Panc1 (cell line): ENCODE results near the gene STEAP2. TPM values are rescaled to one million over a fixed set of nuclear protein-coding genes. Genes with fewer than 3 reads are reported as not detected.

Experiments used
- ATAC-seq: fragments of 200-7000 bp; cut with Tn5 transposase; 2 replicates; pipeline ENCODE4 v1.9.1; 2020; ENCODE audit warnings: mild to moderate bottlenecking, moderate library complexity
- Bru-seq: library from RNA; stranded (reverse); fragments of 400-500 nt; gene quantifications from one replicate; lab custom pipeline; 2021; lab: Mats Ljungman, UMichigan
- BruChase-seq, 2 experiments: library from RNA; stranded (reverse); fragments of 400-500 nt; gene quantifications; one replicate each; lab custom pipeline; 2021; lab: Mats Ljungman, UMichigan
- BruUV-seq: library from RNA; stranded (reverse); fragments of 400-500 nt; replicated peaks from 2 replicates; lab custom pipeline; 2021; lab: Mats Ljungman, UMichigan
- CTCF ChIA-PET: fragments of 300-600 bp; sonication (Branson Sonifier 250); formaldehyde crosslinking; loops from one replicate; lab custom pipeline; 2022; ENCODE audit warnings: antibody characterized with exemption; lab: Charles Lee
- POLR2A ChIA-PET: fragments of 300-600 bp; sonication (Branson Sonifier 250); formaldehyde crosslinking; loops from one replicate; lab custom pipeline; 2022; ENCODE audit warnings: antibody characterized with exemption; lab: Charles Lee
- DNase-seq: peaks from one replicate; pipeline ENCODE4 v3.0.0-alpha.2; 2010; ENCODE audit warnings: low read depth, low spot score
- H3K27ac ChIP-seq: 2 replicates; pipeline ENCODE4 v1.5.1; 2011; ENCODE audit warnings: mild to moderate bottlenecking, low read length, inconsistent platforms
- H3K27me3 ChIP-seq: fragments of 200-500 bp; sonication (Bioruptor generic); 2 replicates; pipeline ENCODE4 v1.6.0; 2014; ENCODE audit warnings: low read length, inconsistent platforms; ENCODE audit not compliant: control insufficient read depth, insufficient read depth
- H3K36me3 ChIP-seq: fragments of 200-500 bp; sonication (Bioruptor generic); 2 replicates; pipeline ENCODE4 v1.5.1; 2014; ENCODE audit warnings: inconsistent platforms, mild to moderate bottlenecking, low read length, moderate library complexity; ENCODE audit not compliant: control insufficient read depth, insufficient read depth
- H3K4me1 ChIP-seq: 2 replicates; pipeline ENCODE4 v1.5.1; 2011; ENCODE audit warnings: inconsistent platforms, mild to moderate bottlenecking, low read length, moderate library complexity; ENCODE audit not compliant: control insufficient read depth, insufficient read depth
- H3K4me3 ChIP-seq, 2 experiments: 2 replicates each; pipeline ENCODE4 v1.5.1; 2011 to 2012; ENCODE audit warnings: low read depth in 2 of 2, low read length in 2 of 2, mild to moderate bottlenecking in 2 of 2, inconsistent platforms in 1 of 2, moderate library complexity in 1 of 2
- H3K9me3 ChIP-seq: fragments of 200-500 bp; sonication (Bioruptor generic); 2 replicates; pipeline ENCODE4 v1.5.1; 2014; ENCODE audit warnings: low read depth, mild to moderate bottlenecking, inconsistent platforms, low read length, moderate library complexity; ENCODE audit not compliant: control insufficient read depth, insufficient read depth
- POLR2AphosphoS5 ChIP-seq: IDR thresholded peaks from 2 replicates; pipeline ENCODE4 v1.6.1; 2012; ENCODE audit warnings: mild to moderate bottlenecking, low read depth, low read length, moderate library complexity
- SIN3A ChIP-seq: IDR thresholded peaks from 2 replicates; pipeline ENCODE4 v1.6.1; 2012; ENCODE audit warnings: low read depth, mild to moderate bottlenecking, low read length, moderate library complexity, borderline replicate concordance; ENCODE audit not compliant: insufficient read depth
- TCF7L2 ChIP-seq: IDR thresholded peaks from 2 replicates; pipeline ENCODE4 v1.6.1; 2011; ENCODE audit warnings: mild to moderate bottlenecking, low read depth, low read length, inconsistent platforms
- in situ Hi-C: cut with HindIII; loops from 2 replicates; pipeline ENCODE4 v1.10.0; 2016; ENCODE audit warnings: low sequenced_read_pairs, low pct_unique_long_range_greater_than_20kb
- intact Hi-C: fragments of 100-400 bp; cut with micrococcal nuclease; formaldehyde crosslinking; loops from one replicate; pipeline ENCODE4 v1.10.0; 2022; ENCODE audit not compliant: unreplicated experiment
- long read RNA-seq: library from polyadenylated mRNA; unstranded; transcript quantifications from one replicate; pipeline ENCODE4 v2.0.0, GENCODE V29; 2021; ENCODE audit not compliant: unreplicated experiment
- polyA plus RNA-seq: library from polyadenylated mRNA; unstranded; fragments of >200 nt; gene quantifications from one replicate; pipeline ENCODE4 v1.2.1, GENCODE V29; 2012; ENCODE audit warnings: missing spikeins; ENCODE audit not compliant: insufficient read length
- total RNA-seq: library from RNA; stranded (reverse); gene quantifications from one replicate; pipeline ENCODE4 v1.2.1, GENCODE V29; 2021; ENCODE audit not compliant: unreplicated experiment
- TF ChIP-seq, protein P1 (sequence below), 2 experiments: IDR thresholded peaks; 2 replicates each; pipeline ENCODE4 v1.6.1; 2011 to 2012; ENCODE audit warnings: low read depth in 2 of 2, control low read depth in 1 of 2, low read length in 1 of 2, mild to moderate bottlenecking in 1 of 2, moderate library complexity in 1 of 2; ENCODE audit not compliant: insufficient read depth in 1 of 2
- TF ChIP-seq, protein P2 (sequence below): fragments of 450-650 bp; IDR thresholded peaks from 2 replicates; pipeline ENCODE4 v1.5.1; 2017; ENCODE audit warnings: mild to moderate bottlenecking

The STEAP2 gene
- total RNA-seq (4.1 TPM), Bru-seq, nascent RNA (percentile 46 among the genes with signal in this experiment), BruChase-seq, experiment 1, labeled RNA remaining after a 2-hour chase (percentile 57 among the genes with signal in this experiment), BruChase-seq, experiment 2, labeled RNA remaining after a 6-hour chase (percentile 65 among the genes with signal in this experiment)
- 1.7 TPM for polyA plus RNA-seq
- long read RNA-seq, partial matches to known transcripts, result 1 of 3 reads
- long read RNA-seq, other reads (novel, unspliced or antisense), result 2 of 3 reads

DNA sequence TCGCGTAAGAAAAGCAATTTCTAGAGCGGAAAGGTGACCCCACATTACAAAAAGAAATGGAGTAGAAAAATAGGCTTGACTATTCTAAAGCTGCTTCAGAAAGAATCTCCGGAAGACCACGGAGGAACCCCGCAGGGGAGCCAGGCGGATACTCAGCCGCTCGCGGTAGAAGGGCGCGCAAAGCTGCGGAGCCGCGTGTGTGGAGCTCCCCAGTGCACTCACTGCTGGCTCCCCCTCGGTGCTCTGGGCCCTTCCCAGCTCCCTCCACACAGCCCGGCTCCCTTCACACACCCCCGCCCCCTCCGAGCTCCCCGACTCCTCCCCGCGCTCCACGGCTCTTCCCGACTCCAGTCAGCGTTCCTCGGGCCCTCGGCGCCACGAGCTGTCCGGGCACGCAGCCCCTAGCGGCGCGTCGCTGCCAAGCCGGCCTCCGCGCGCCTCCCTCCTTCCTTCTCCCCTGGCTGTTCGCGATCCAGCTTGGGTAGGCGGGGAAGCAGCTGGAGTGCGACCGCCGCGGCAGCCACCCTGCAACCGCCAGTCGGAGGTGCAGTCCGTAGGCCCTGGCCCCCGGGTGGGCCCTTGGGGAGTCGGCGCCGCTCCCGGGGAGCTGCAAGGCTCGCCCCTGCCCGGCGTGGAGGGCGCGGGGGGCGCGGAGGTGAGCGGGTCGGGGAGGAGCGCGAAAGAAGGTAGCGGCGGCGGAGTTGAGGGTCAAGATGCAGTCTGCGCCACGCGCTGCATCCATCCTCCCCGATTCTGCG, at the start of gene STEAP2:
TSS of gene STEAP2 (plus strand) at position 350 of the 758 bp plus-strand sequence. CDS start 13,343 bp downstream, outside the sequence.
- Histone ChIP-seq H3K9me3 (no peaks in the 10 kb centered on the region), H3K4me3 (peak within 1 kb of the TSS; percentile 60 to 71), H3K27ac (peak within 1 kb of the TSS; percentile 66), H3K36me3 (no peaks in the 10 kb centered on the region), H3K4me1 (no peaks in the 10 kb centered on the region), H3K27me3 (no peaks in the 10 kb centered on the region; the same call in 1 of the 2 replicates)
- intact Hi-C loops (no loop called here), in situ Hi-C loops (no loop called here)
- BruUV-seq, result no TSS peak
- DNase-seq (peak; percentile 24), ATAC-seq (peak; percentile 99)
- TF ChIP-seq TCF7L2 (no peak), SIN3A (0 out of 2 replicates have a peak, but pooled peaks have one; percentile 27), POLR2AphosphoS5 (no peak)
- TF ChIP-seq, protein P1, sequence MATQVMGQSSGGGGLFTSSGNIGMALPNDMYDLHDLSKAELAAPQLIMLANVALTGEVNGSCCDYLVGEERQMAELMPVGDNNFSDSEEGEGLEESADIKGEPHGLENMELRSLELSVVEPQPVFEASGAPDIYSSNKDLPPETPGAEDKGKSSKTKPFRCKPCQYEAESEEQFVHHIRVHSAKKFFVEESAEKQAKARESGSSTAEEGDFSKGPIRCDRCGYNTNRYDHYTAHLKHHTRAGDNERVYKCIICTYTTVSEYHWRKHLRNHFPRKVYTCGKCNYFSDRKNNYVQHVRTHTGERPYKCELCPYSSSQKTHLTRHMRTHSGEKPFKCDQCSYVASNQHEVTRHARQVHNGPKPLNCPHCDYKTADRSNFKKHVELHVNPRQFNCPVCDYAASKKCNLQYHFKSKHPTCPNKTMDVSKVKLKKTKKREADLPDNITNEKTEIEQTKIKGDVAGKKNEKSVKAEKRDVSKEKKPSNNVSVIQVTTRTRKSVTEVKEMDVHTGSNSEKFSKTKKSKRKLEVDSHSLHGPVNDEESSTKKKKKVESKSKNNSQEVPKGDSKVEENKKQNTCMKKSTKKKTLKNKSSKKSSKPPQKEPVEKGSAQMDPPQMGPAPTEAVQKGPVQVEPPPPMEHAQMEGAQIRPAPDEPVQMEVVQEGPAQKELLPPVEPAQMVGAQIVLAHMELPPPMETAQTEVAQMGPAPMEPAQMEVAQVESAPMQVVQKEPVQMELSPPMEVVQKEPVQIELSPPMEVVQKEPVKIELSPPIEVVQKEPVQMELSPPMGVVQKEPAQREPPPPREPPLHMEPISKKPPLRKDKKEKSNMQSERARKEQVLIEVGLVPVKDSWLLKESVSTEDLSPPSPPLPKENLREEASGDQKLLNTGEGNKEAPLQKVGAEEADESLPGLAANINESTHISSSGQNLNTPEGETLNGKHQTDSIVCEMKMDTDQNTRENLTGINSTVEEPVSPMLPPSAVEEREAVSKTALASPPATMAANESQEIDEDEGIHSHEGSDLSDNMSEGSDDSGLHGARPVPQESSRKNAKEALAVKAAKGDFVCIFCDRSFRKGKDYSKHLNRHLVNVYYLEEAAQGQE (IDR thresholded peaks at IDR 0.05; ENCODE audit: insufficient read depth in 1 of 2, low read depth in 2 of 2, low read length in 1 of 2), result no peak
- TF ChIP-seq, protein P2, sequence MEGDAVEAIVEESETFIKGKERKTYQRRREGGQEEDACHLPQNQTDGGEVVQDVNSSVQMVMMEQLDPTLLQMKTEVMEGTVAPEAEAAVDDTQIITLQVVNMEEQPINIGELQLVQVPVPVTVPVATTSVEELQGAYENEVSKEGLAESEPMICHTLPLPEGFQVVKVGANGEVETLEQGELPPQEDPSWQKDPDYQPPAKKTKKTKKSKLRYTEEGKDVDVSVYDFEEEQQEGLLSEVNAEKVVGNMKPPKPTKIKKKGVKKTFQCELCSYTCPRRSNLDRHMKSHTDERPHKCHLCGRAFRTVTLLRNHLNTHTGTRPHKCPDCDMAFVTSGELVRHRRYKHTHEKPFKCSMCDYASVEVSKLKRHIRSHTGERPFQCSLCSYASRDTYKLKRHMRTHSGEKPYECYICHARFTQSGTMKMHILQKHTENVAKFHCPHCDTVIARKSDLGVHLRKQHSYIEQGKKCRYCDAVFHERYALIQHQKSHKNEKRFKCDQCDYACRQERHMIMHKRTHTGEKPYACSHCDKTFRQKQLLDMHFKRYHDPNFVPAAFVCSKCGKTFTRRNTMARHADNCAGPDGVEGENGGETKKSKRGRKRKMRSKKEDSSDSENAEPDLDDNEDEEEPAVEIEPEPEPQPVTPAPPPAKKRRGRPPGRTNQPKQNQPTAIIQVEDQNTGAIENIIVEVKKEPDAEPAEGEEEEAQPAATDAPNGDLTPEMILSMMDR, result peak; percentile 83
- ChIA-PET CTCF (interaction anchor here (0.6 kb wide), 2 partner anchors 49 to 212 kb away, joined by 3 to 5 read pairs; no protein-coding TSS in a partner anchor), POLR2A (no interaction called here)

DNA sequence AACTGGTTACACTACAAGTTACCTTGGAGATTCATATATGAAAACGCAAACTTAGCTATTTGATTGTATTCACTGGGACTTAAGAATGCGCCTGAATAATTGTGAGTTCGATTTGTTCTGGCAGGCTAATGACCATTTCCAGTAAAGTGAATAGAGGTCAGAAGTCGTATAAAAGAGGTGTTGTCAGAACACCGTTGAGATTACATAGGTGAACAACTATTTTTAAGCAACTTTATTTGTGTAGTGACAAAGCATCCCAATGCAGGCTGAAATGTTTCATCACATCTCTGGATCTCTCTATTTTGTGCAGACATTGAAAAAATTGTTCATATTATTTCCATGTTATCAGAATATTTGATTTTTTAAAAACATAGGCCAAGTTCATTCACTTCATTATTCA, 48.0 kb upstream of the STEAP2 start:
- Histone ChIP-seq H3K4me1 (no peaks in the 10 kb centered on the region), H3K9me3 (no peaks in the 10 kb centered on the region), H3K27me3 (no peaks in the 10 kb centered on the region), H3K27ac (no peak overlapping the region), H3K4me3 (no peak overlapping the region), H3K36me3 (no peaks in the 10 kb centered on the region)
- in situ Hi-C loops (no loop called here), intact Hi-C loops (no loop called here)
- no peak for TF ChIP-seq TCF7L2
- TF ChIP-seq, protein P2, result no peak
- no peak for TF ChIP-seq POLR2AphosphoS5
- TF ChIP-seq, protein P1 (IDR thresholded peaks at IDR 0.05; ENCODE audit: insufficient read depth in 1 of 2, low read depth in 2 of 2, low read length in 1 of 2), result no peak
- no peak for TF ChIP-seq SIN3A
- POLR2A ChIA-PET, result no interaction called here
- ATAC-seq (no peak), DNase-seq (no peak)
- CTCF ChIA-PET, result no interaction called here
- no TSS peak for BruUV-seq
